Measurements from ENCODE around the gene GLTPD2.

GLTPD2 gene

GRCh38 chr17:4747847-4748246, 40.9 kb upstream of the GLTPD2 start:
- no peaks in the 10 kb centered on the region for H3K27me3 ChIP-seq (ENCODE audit: insufficient read depth, poor library complexity, severe bottlenecking)
- no peak for DNase-seq (ENCODE audit: low read depth in 1 of 2, low spot score in 1 of 2)
- H3K27ac ChIP-seq (replicated peaks) = no peak overlapping the region
- no peak overlapping the region for H3K4me3 ChIP-seq (replicated peaks; ENCODE audit: insufficient read depth, low read length)
- no peak for TF ChIP-seq REST (IDR thresholded peaks at IDR 0.05; ENCODE audit: insufficient replicate concordance, low read depth)
- TF ChIP-seq CTCF (IDR thresholded peaks at IDR 0.05; ENCODE audit: insufficient read depth, low read length) = no peak
- TF ChIP-seq POLR2AphosphoS5 (IDR thresholded peaks at IDR 0.05; ENCODE audit: low read depth) = no peak
- no peak for TF ChIP-seq GABPA (IDR thresholded peaks at IDR 0.05; ENCODE audit: low read depth)

- Histone ChIP-seq H3K4me3 (replicated peaks; ENCODE audit: insufficient read depth, low read length) (no peak overlapping the region), H3K27ac (replicated peaks) (no peak overlapping the region), H3K27me3 (ENCODE audit: insufficient read depth, poor library complexity, severe bottlenecking) (no peaks in the 10 kb centered on the region)
- TF ChIP-seq GABPA (IDR thresholded peaks at IDR 0.05; ENCODE audit: low read depth) (no peak), POLR2AphosphoS5 (IDR thresholded peaks at IDR 0.05; ENCODE audit: low read depth) (no peak), CTCF (IDR thresholded peaks at IDR 0.05; ENCODE audit: insufficient read depth, low read length) (no peak), SPI1 (IDR thresholded peaks at IDR 0.05; ENCODE audit: borderline replicate concordance, low read depth) (no peak), REST (IDR thresholded peaks at IDR 0.05; ENCODE audit: insufficient replicate concordance, low read depth) (no peak)
- DNase-seq (ENCODE audit: low read depth in 1 of 2, low spot score in 1 of 2) = no peak
These were observed 40.1 kb upstream of the GLTPD2 start for GRCh38 chr17:4748686-4749085.

- H3K27ac ChIP-seq (replicated peaks) = no peak overlapping the region
- no peak for DNase-seq (ENCODE audit: low read depth in 1 of 2, low spot score in 1 of 2)
- H3K4me3 ChIP-seq (replicated peaks; ENCODE audit: insufficient read depth, low read length) = no peak overlapping the region
- TF ChIP-seq GABPA (IDR thresholded peaks at IDR 0.05; ENCODE audit: low read depth) = no peak
- no peak for TF ChIP-seq REST (IDR thresholded peaks at IDR 0.05; ENCODE audit: insufficient replicate concordance, low read depth)
- no peak for TF ChIP-seq POLR2AphosphoS5 (IDR thresholded peaks at IDR 0.05; ENCODE audit: low read depth)
- no peaks in the 10 kb centered on the region for H3K27me3 ChIP-seq (ENCODE audit: insufficient read depth, poor library complexity, severe bottlenecking)
These were observed 38.2 kb upstream of the GLTPD2 start for GRCh38 chr17:4750606-4751005.

GRCh38 chr17:4751932-4752331, 36.8 kb upstream of the GLTPD2 start:
- no peaks in the 10 kb centered on the region for H3K27me3 ChIP-seq (ENCODE audit: insufficient read depth, poor library complexity, severe bottlenecking)
- no peak for TF ChIP-seq CTCF (IDR thresholded peaks at IDR 0.05; ENCODE audit: insufficient read depth, low read length)
- no peak for TF ChIP-seq GABPA (IDR thresholded peaks at IDR 0.05; ENCODE audit: low read depth)
- TF ChIP-seq REST (IDR thresholded peaks at IDR 0.05; ENCODE audit: insufficient replicate concordance, low read depth) = no peak
- no peak for TF ChIP-seq POLR2AphosphoS5 (IDR thresholded peaks at IDR 0.05; ENCODE audit: low read depth)
- no peak for TF ChIP-seq SPI1 (IDR thresholded peaks at IDR 0.05; ENCODE audit: borderline replicate concordance, low read depth)
- no peak overlapping the region for H3K27ac ChIP-seq (replicated peaks)
- DNase-seq (ENCODE audit: low read depth in 1 of 2, low spot score in 1 of 2) = no peak
- no peak overlapping the region for H3K4me3 ChIP-seq (replicated peaks; ENCODE audit: insufficient read depth, low read length)
